ENCODE results near the gene TTI1.

DNA sequence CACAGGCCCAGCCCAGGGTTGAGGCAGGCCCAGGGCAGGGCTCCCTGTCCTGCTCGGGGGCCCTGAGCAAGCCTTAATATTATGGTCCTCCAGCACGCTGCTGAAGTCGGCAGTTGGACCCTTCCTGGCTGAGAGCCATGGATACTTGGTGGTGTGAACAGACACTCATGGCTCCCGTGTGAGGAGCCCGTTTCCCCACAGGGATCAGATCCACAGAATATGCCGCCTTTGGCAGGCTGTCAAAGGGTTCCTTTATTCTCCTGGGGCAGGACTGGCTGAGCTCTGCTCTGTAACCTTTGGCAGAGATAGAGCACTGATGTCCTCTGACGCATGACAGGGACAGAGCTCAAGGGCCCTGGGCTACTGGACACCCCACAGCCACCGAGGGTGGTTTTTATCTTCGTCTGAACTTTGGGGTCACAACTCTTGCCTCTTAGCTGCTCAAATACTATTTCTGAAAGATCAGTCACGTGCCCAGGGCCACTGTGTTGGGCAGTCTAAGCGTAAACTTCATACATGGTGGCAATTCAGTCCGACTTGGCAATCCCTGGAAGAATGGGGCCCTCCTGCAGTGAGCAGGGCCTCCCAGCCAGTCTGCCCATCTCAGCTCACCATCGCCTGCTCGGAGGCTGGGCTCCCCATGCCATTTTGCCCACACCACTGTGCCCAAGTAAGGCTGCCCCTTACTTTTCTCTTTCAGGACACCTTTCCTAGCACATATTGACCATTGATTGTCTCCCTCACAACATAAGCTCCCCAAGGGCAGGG lies 49.1 kb downstream of the TTI1 start:
- TF ChIP-seq POLR2A (IDR thresholded peaks at IDR 0.05; ENCODE audit: low read depth, low read length): no peak
- TF ChIP-seq POLR2AphosphoS5 (IDR thresholded peaks at IDR 0.05; ENCODE audit: low read depth, low read length): no peak

Measured in GM12892 (cell line).